OCI-LY7 (cell line): ENCODE results near the gene APOO. TPM values are rescaled to one million over a fixed set of nuclear protein-coding genes. Genes with fewer than 3 reads are reported as not detected.

Experiments
- BruUV-seq: library from RNA; stranded (reverse); fragments of 400-500 nt; replicated peaks from 2 replicates; lab custom pipeline; 2021; lab: Mats Ljungman, UMichigan
- CTCF ChIA-PET: fragments of 300-600 bp; sonication (Branson Sonifier 250); formaldehyde crosslinking; loops from one replicate; lab custom pipeline; 2022; ENCODE audit warnings: antibody characterized with exemption; ENCODE audit not compliant: unreplicated experiment; lab: Charles Lee
- POLR2A ChIA-PET: fragments of 300-600 bp; sonication (Branson Sonifier 250); formaldehyde crosslinking; loops from one replicate; lab custom pipeline; 2022; ENCODE audit warnings: antibody characterized with exemption; lab: Charles Lee
- DNase-seq: peaks from one replicate; pipeline ENCODE4 v3.0.0-alpha.2; 2015; ENCODE audit warnings: low spot score
- H2AFZ ChIP-seq: fragments of 200-600 bp; sonication (generic), shearing (Covaris generic); 2 replicates; pipeline ENCODE4 v1.6.1; 2014; ENCODE audit warnings: mild to moderate bottlenecking, antibody characterized with exemption, low read length, moderate library complexity
- H3K27ac ChIP-seq: fragments of 200-600 bp; sonication (generic); 2 replicates; pipeline ENCODE4 v1.5.1; 2014; ENCODE audit warnings: mixed run types, low read depth, mild to moderate bottlenecking, moderate library complexity, low read length, inconsistent platforms; ENCODE audit not compliant: poor library complexity, severe bottlenecking
- H3K36me3 ChIP-seq: fragments of 200-600 bp; sonication (generic); 2 replicates; pipeline ENCODE4 v1.6.1; 2014; ENCODE audit warnings: mild to moderate bottlenecking, antibody characterized with exemption, low read length, moderate library complexity, mixed read lengths; ENCODE audit not compliant: insufficient read depth
- H3K4me1 ChIP-seq: fragments of 200-600 bp; sonication (generic); 2 replicates; pipeline ENCODE4 v1.5.1; 2014; ENCODE audit warnings: mild to moderate bottlenecking, low read length; ENCODE audit not compliant: insufficient read depth, poor library complexity, severe bottlenecking
- H3K4me2 ChIP-seq: fragments of 200-600 bp; sonication (generic); 2 replicates; pipeline ENCODE4 v1.6.1; 2014; ENCODE audit warnings: mild to moderate bottlenecking, low read length
- H3K4me3 ChIP-seq: fragments of 200-600 bp; sonication (generic); 2 replicates; pipeline ENCODE4 v1.5.1; 2014; ENCODE audit warnings: mild to moderate bottlenecking, low read depth, low read length; ENCODE audit not compliant: poor library complexity, severe bottlenecking
- H3K79me2 ChIP-seq: fragments of 200-600 bp; sonication (generic); 2 replicates; pipeline ENCODE4 v1.6.1; 2016; ENCODE audit warnings: low read depth, mild to moderate bottlenecking, low read length, moderate library complexity, mixed read lengths; ENCODE audit not compliant: insufficient read depth
- H3K9me2 ChIP-seq: fragments of 200-600 bp; sonication (generic); 2 replicates; pipeline ENCODE4 v1.6.1; 2016; ENCODE audit warnings: mild to moderate bottlenecking, low read length, mixed read lengths; ENCODE audit not compliant: insufficient read depth
- H3K9me3 ChIP-seq: fragments of 200-600 bp; sonication (generic); 2 replicates; pipeline ENCODE4 v1.6.1; 2014; ENCODE audit warnings: mild to moderate bottlenecking, mixed run types, low read length, mixed read lengths
- H4K20me1 ChIP-seq: fragments of 200-600 bp; sonication (generic); 2 replicates; pipeline ENCODE4 v1.6.1; 2014; ENCODE audit warnings: mild to moderate bottlenecking, antibody characterized with exemption, low read length, moderate library complexity, mixed read lengths; ENCODE audit not compliant: insufficient read depth
- EZH2phosphoT487 ChIP-seq: fragments of 200-600 bp; sonication (generic); IDR thresholded peaks from 2 replicates; pipeline ENCODE4 v1.6.1; 2018; ENCODE audit warnings: low read depth, borderline replicate concordance, mild to moderate bottlenecking, mixed run types, antibody characterized with exemption, low read length, moderate library complexity, mixed read lengths
- intact Hi-C: fragments of 100-400 bp; cut with micrococcal nuclease; formaldehyde crosslinking; loops from one replicate; pipeline ENCODE4 v1.10.0; 2022; ENCODE audit not compliant: unreplicated experiment
- total RNA-seq, 2 experiments: library from RNA; depleted of rRNA in 1 of 2; stranded (reverse); fragments of >200 nt in 1 of 2; shearing (Covaris generic) in 1 of 2; gene quantifications; 2 replicates each; pipeline ENCODE4 v1.2.3, GENCODE V29; 2014 to 2022
- TF ChIP-seq, protein P1 (sequence below): fragments of 200-600 bp; sonication (generic); conservative IDR thresholded peaks from 2 replicates; pipeline ENCODE4 v1.5.1; 2014; ENCODE audit warnings: mild to moderate bottlenecking, antibody characterized with exemption, low read length, moderate library complexity, mixed read lengths

APOO gene
- total RNA-seq, 2 experiments from 2014 or later, result 17.5 to 18.1 TPM

DNA sequence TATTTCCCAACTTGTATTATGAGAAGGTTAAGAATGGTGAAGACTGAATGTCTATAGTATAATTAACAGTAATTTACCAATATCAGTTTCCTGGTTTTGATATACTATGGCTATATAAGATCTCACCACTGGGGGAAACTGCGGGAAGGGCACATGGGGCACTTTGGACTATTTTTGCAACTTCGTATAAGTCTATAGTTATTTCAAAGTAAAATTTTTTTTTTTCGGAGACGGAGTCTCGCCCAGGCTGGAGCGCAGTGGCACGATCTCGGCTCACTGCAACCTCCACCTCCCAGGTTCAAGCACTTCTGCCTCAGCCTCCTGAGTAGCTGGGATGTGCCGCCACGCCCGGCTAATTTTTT is 46.2 kb upstream of the APOO start:
- peak overlapping the region; percentile 84 for H3K4me2 ChIP-seq
- no TSS peak for BruUV-seq
- peak overlapping the region; percentile 53 for H3K4me3 ChIP-seq
- H3K9me2 ChIP-seq, result no peaks in the 10 kb centered on the region
- CTCF ChIA-PET, result no interaction called here
- intact Hi-C loops, result loop anchor here (2.0 kb wide), 1 partner anchor 45 kb away; the partner anchor contains the start of gene CXorf58
- peaks cover 18% of the 10 kb centered on the region for H3K4me1 ChIP-seq
- H3K9me3 ChIP-seq, result no peaks in the 10 kb centered on the region
- POLR2A ChIA-PET, result interaction anchor here (0.6 to 1.4 kb wide), 3 partner anchors 8 to 47 kb away, joined by 3 to 5 read pairs (median 3); no protein-coding TSS in a partner anchor
- TF ChIP-seq, protein P1, sequence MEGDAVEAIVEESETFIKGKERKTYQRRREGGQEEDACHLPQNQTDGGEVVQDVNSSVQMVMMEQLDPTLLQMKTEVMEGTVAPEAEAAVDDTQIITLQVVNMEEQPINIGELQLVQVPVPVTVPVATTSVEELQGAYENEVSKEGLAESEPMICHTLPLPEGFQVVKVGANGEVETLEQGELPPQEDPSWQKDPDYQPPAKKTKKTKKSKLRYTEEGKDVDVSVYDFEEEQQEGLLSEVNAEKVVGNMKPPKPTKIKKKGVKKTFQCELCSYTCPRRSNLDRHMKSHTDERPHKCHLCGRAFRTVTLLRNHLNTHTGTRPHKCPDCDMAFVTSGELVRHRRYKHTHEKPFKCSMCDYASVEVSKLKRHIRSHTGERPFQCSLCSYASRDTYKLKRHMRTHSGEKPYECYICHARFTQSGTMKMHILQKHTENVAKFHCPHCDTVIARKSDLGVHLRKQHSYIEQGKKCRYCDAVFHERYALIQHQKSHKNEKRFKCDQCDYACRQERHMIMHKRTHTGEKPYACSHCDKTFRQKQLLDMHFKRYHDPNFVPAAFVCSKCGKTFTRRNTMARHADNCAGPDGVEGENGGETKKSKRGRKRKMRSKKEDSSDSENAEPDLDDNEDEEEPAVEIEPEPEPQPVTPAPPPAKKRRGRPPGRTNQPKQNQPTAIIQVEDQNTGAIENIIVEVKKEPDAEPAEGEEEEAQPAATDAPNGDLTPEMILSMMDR, result peak; percentile 51
- TF ChIP-seq EZH2phosphoT487, result no peak
- H4K20me1 ChIP-seq, result no peaks in the 10 kb centered on the region
- H3K79me2 ChIP-seq, result no peaks in the 10 kb centered on the region
- H3K27ac ChIP-seq, result peak overlapping the region; percentile 63
- no peaks in the 10 kb centered on the region for H3K36me3 ChIP-seq
- DNase-seq, result peak; percentile 26
- H2AFZ ChIP-seq, result peak overlapping the region; percentile 100

- H3K9me2 ChIP-seq, result no peaks in the 10 kb centered on the region
- intact Hi-C loops, result loop anchor here (2.0 kb wide), 1 partner anchor 44 kb away; the partner anchor contains the start of gene CXorf58
- H3K4me2 ChIP-seq, result peak overlapping the region; percentile 84
- BruUV-seq, result no TSS peak
- H3K79me2 ChIP-seq, result no peaks in the 10 kb centered on the region
- peak overlapping the region; percentile 100 for H2AFZ ChIP-seq
- no peaks in the 10 kb centered on the region for H4K20me1 ChIP-seq
- CTCF ChIA-PET, result no interaction called here
- H3K27ac ChIP-seq, result peak overlapping the region; percentile 63
- no peak for TF ChIP-seq EZH2phosphoT487
- TF ChIP-seq, protein P1, result no peak
- peak overlapping the region; percentile 53 for H3K4me3 ChIP-seq
- POLR2A ChIA-PET, result interaction anchor here (0.6 to 1.4 kb wide), 5 partner anchors 9 to 227 kb away, joined by 3 to 5 read pairs (median 4); no protein-coding TSS in a partner anchor
- H3K9me3 ChIP-seq, result no peaks in the 10 kb centered on the region
- H3K36me3 ChIP-seq, result no peaks in the 10 kb centered on the region
- H3K4me1 ChIP-seq, result peaks cover 18% of the 10 kb centered on the region
- DNase-seq, result peak; percentile 61
These were observed 45.5 kb upstream of the APOO start for GRCh38 chrX:23952984-23953907.
